A673 (cell line): Measurements from ENCODE around the gene SLC4A4. TPM values are rescaled to one million over a fixed set of nuclear protein-coding genes. Genes with fewer than 3 reads are reported as not detected.

ENCODE experiments used
- BruUV-seq: library from RNA; stranded (reverse); fragments of 400-500 nt; replicated peaks from 2 replicates; lab custom pipeline; 2021; lab: Mats Ljungman, UMichigan
- CTCF ChIA-PET: fragments of 300-600 bp; sonication (Branson Sonifier 250); formaldehyde crosslinking; loops from one replicate; lab custom pipeline; 2022; ENCODE audit warnings: antibody characterized with exemption; lab: Charles Lee
- POLR2A ChIA-PET: fragments of 300-600 bp; sonication (Branson Sonifier 250); formaldehyde crosslinking; loops from one replicate; lab custom pipeline; 2022; ENCODE audit warnings: antibody characterized with exemption; ENCODE audit not compliant: low non-redundant PET; lab: Charles Lee
- DNase-seq: peaks from one replicate; pipeline ENCODE4 v3.0.0-alpha.2; 2015; ENCODE audit warnings: low spot score
- H3K27ac ChIP-seq: fragments of 200-600 bp; sonication (generic); 2 replicates; pipeline ENCODE4 v1.5.1; 2016; ENCODE audit warnings: mixed run types, low read depth, mild to moderate bottlenecking, mixed read lengths, antibody characterized with exemption, low read length; ENCODE audit not compliant: poor library complexity, severe bottlenecking
- H3K27me3 ChIP-seq: fragments of 200-600 bp; sonication (generic); replicated peaks from 2 replicates; pipeline ENCODE4 v1.6.1; 2017; ENCODE audit warnings: mixed run types, low read depth, mild to moderate bottlenecking, mixed read lengths, antibody characterized with exemption, low read length; ENCODE audit not compliant: insufficient read depth, poor library complexity
- H3K36me3 ChIP-seq: fragments of 200-600 bp; sonication (generic); 2 replicates; pipeline ENCODE4 v1.6.1; 2016; ENCODE audit warnings: mixed run types, mild to moderate bottlenecking, mixed read lengths, antibody characterized with exemption, low read length; ENCODE audit not compliant: insufficient read depth, poor library complexity, severe bottlenecking
- H3K4me1 ChIP-seq: fragments of 200-600 bp; sonication (generic); 2 replicates; pipeline ENCODE4 v1.6.1; 2017; ENCODE audit warnings: mixed run types, mild to moderate bottlenecking, mixed read lengths, antibody characterized with exemption, low read length; ENCODE audit not compliant: insufficient read depth, poor library complexity, severe bottlenecking
- H3K4me3 ChIP-seq: fragments of 200-600 bp; sonication (generic); 2 replicates; pipeline ENCODE4 v1.5.1; 2016; ENCODE audit warnings: low read depth, mixed run types, mild to moderate bottlenecking, mixed read lengths, low read length; ENCODE audit not compliant: poor library complexity, severe bottlenecking
- H3K9me3 ChIP-seq: fragments of 200-600 bp; sonication (generic); 2 replicates; pipeline ENCODE4 v1.6.1; 2016; ENCODE audit warnings: mixed run types, low read depth, mild to moderate bottlenecking, mixed read lengths, antibody characterized with exemption, low read length; ENCODE audit not compliant: poor library complexity, severe bottlenecking
- EZH2 ChIP-seq: fragments of 200-600 bp; sonication (generic); IDR thresholded peaks from 2 replicates; pipeline ENCODE4 v1.6.1; 2017; ENCODE audit warnings: borderline replicate concordance, low read depth, mild to moderate bottlenecking, mixed read lengths, antibody characterized with exemption, low read length; ENCODE audit not compliant: poor library complexity, severe bottlenecking
- intact Hi-C: fragments of 100-400 bp; cut with micrococcal nuclease; formaldehyde crosslinking; loops from one replicate; pipeline ENCODE4 v1.10.0; 2022; ENCODE audit not compliant: unreplicated experiment
- total RNA-seq: library from RNA; stranded (reverse); gene quantifications from 2 replicates; pipeline ENCODE4 v1.2.3, GENCODE V29; 2021
- TF ChIP-seq, protein P1 (sequence below): fragments of 300-800, 200-600 bp; sonication (generic); conservative IDR thresholded peaks from 2 replicates; pipeline ENCODE4 v1.5.1; 2017; ENCODE audit warnings: low read depth, mild to moderate bottlenecking, antibody characterized with exemption, low read length, moderate library complexity, mixed read lengths

SLC4A4 gene
- total RNA-seq, 1 experiment from 2014 or later: 1.2 TPM

DNA sequence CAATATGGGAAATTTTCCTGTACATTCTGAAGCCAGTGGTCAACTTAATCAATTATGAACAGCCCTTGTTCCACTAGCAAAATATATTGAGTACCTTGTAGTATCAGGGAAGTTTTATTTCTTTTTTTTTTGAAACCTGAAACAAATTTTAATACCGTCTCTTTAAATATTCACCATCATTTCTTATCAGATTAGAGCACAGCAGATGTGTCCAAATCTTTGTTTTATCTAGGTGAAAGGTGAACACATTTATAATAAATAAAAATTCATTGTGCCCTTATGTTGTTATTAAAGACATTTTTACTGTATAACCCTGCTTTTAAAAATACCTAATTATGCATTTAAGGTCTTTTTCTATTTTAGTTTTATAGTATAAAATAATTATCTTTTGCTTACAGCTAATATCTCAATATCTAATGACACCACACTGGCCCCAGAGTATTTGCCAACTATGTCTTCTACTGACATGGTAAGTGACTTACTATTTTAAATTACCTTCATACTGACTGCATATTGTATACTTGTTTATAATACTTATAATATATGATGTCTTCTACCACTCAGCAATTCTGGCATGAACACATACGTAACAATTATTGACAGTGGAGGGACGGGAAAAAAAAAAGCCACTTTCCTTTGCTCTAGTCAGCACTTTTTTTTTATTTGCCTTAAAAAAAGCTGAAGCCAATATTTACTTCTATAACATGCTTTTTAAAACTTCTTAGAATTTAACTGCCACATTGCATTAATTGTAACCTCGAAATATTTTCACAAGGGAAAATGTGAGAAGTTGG is 147.9 kb downstream of the SLC4A4 start:
- no peak overlapping the region for H3K4me3 ChIP-seq
- H3K27me3 ChIP-seq: no peaks in the 10 kb centered on the region
- ChIA-PET POLR2A (no interaction called here), CTCF (no interaction called here)
- intact Hi-C loops: no loop called here
- TF ChIP-seq, protein P1, sequence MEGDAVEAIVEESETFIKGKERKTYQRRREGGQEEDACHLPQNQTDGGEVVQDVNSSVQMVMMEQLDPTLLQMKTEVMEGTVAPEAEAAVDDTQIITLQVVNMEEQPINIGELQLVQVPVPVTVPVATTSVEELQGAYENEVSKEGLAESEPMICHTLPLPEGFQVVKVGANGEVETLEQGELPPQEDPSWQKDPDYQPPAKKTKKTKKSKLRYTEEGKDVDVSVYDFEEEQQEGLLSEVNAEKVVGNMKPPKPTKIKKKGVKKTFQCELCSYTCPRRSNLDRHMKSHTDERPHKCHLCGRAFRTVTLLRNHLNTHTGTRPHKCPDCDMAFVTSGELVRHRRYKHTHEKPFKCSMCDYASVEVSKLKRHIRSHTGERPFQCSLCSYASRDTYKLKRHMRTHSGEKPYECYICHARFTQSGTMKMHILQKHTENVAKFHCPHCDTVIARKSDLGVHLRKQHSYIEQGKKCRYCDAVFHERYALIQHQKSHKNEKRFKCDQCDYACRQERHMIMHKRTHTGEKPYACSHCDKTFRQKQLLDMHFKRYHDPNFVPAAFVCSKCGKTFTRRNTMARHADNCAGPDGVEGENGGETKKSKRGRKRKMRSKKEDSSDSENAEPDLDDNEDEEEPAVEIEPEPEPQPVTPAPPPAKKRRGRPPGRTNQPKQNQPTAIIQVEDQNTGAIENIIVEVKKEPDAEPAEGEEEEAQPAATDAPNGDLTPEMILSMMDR: no peak
- no peak for TF ChIP-seq EZH2
- no peak for DNase-seq
- no peak overlapping the region for H3K27ac ChIP-seq
- no peaks in the 10 kb centered on the region for H3K9me3 ChIP-seq
- H3K4me1 ChIP-seq: no peaks in the 10 kb centered on the region
- BruUV-seq: no TSS peak
- H3K36me3 ChIP-seq: no peaks in the 10 kb centered on the region

DNA sequence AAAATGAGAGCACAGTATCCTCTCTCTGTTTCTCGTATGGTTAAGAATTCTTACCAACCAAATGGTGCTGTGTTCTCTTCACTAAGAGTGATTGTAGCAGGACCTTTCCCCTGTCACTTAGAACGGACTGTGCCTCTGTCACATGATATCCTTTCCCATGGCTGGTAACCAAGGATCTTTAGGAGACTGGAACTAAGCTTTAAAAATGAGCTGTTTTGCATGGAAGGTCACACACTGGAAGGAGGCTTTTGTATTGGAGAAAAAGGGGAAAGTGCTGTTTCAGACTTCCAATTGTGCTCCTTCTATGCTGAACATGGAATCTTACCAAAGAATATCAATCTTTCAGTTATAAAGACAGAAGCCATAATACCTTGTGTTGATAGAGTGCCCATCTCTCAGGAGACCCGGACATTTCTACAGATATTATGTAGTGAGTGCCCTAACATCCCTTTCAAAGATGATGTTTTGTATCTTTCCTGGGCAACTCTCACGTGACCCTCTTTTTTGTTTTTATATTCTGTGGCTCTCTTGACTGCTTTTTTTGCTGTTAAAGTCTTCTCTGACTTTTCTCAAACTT is 148.6 kb downstream of the SLC4A4 start:
- CTCF ChIA-PET: no interaction called here
- no peaks in the 10 kb centered on the region for H3K9me3 ChIP-seq
- no peak for DNase-seq
- no peak overlapping the region for H3K4me3 ChIP-seq
- no peaks in the 10 kb centered on the region for H3K27me3 ChIP-seq
- intact Hi-C loops: no loop called here
- no peaks in the 10 kb centered on the region for H3K4me1 ChIP-seq
- TF ChIP-seq, protein P1: no peak
- no peak for TF ChIP-seq EZH2
- H3K36me3 ChIP-seq: no peaks in the 10 kb centered on the region
- H3K27ac ChIP-seq: no peak overlapping the region
- POLR2A ChIA-PET: no interaction called here
- no TSS peak for BruUV-seq

DNA sequence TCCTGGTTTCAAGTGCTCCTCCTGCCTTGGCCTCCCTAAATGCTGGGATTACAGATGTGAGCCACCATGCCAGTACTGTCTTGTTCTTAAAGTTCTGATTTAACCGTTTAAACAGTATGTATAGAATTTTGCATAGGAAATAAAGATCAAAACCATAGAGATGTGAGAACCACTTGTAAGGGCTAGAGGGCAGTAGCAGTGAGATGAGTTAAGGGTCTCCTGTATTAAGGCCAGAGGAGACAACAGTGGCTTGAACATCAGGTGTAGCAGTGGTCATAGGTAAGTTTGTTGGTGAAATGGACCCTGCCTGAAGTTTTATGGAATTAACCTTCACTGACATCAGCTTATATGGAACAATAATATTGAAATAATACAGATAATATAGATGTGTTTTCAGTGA is 155.7 kb downstream of the SLC4A4 start:
- H3K4me3 ChIP-seq: no peak overlapping the region
- BruUV-seq: no TSS peak
- H3K9me3 ChIP-seq: no peaks in the 10 kb centered on the region
- ChIA-PET CTCF (no interaction called here), POLR2A (no interaction called here)
- intact Hi-C loops: no loop called here
- no peak for TF ChIP-seq EZH2
- TF ChIP-seq, protein P1: 0 out of 2 replicates have a peak, but pooled peaks have one; percentile 11
- H3K27ac ChIP-seq: no peak overlapping the region
- no peaks in the 10 kb centered on the region for H3K36me3 ChIP-seq
- no peak for DNase-seq
- no peaks in the 10 kb centered on the region for H3K27me3 ChIP-seq
- no peaks in the 10 kb centered on the region for H3K4me1 ChIP-seq
